Neural cell (in vitro differentiated cells): ENCODE data around the gene PHC1. TPM values are rescaled to one million over a fixed set of nuclear protein-coding genes. Genes with fewer than 3 reads are reported as not detected.

Source experiments
- H2AFZ ChIP-seq: fragments of 200-600, 300-800 bp; sonication (generic), shearing (Covaris generic); 2 replicates; pipeline ENCODE4 v1.6.0; 2014; ENCODE audit warnings: low read depth, mild to moderate bottlenecking, antibody characterized with exemption, low read length, moderate library complexity
- H3F3A ChIP-seq: fragments of 200-600 bp; shearing (Covaris generic); 2 replicates; pipeline ENCODE4 v1.6.1; 2016; ENCODE audit warnings: mild to moderate bottlenecking, moderate library complexity, mixed read lengths, antibody characterized with exemption, low read length; ENCODE audit not compliant: insufficient read depth, poor library complexity, severe bottlenecking
- H3K27ac ChIP-seq: fragments of 200-600, 300-800 bp; sonication (generic), shearing (Covaris generic); 2 replicates; pipeline ENCODE4 v1.5.1; 2014; ENCODE audit warnings: mild to moderate bottlenecking, low read length, moderate library complexity
- H3K27me3 ChIP-seq: fragments of 300-800, 200-600 bp; sonication (generic), shearing (Covaris generic); 2 replicates; pipeline ENCODE4 v1.6.0; 2014; ENCODE audit warnings: mild to moderate bottlenecking, low read depth, low read length, moderate library complexity; ENCODE audit not compliant: insufficient read depth
- H3K36me3 ChIP-seq: fragments of 300-800, 200-600 bp; sonication (generic), shearing (Covaris generic); 2 replicates; pipeline ENCODE4 v1.5.1; 2014; ENCODE audit warnings: mild to moderate bottlenecking, antibody characterized with exemption, low read length, moderate library complexity; ENCODE audit not compliant: insufficient read depth
- H3K4me2 ChIP-seq: fragments of 300-800, 200-600 bp; sonication (generic), shearing (Covaris generic); 2 replicates; pipeline ENCODE4 v1.6.0; 2014; ENCODE audit warnings: mild to moderate bottlenecking, low read length
- H3K4me3 ChIP-seq: fragments of 300-800, 200-600 bp; sonication (generic), shearing (Covaris generic); 2 replicates; pipeline ENCODE4 v1.5.1; 2014; ENCODE audit warnings: mild to moderate bottlenecking, low read length, moderate library complexity
- H3K79me2 ChIP-seq: fragments of 200-600 bp; shearing (Covaris generic); replicated peaks from 2 replicates; pipeline ENCODE4 v1.6.0; 2014; ENCODE audit warnings: mild to moderate bottlenecking, low read length, moderate library complexity; ENCODE audit not compliant: insufficient read depth
- H3K9ac ChIP-seq: fragments of 300-800, 200-600 bp; sonication (generic), shearing (Covaris generic); 2 replicates; pipeline ENCODE4 v1.6.1; 2016; ENCODE audit warnings: mild to moderate bottlenecking, low read length, mixed read lengths
- H3K9me2 ChIP-seq: fragments of 200-600 bp; shearing (Covaris generic); 2 replicates; pipeline ENCODE4 v1.6.1; 2016; ENCODE audit warnings: mild to moderate bottlenecking, low read length, mixed read lengths; ENCODE audit not compliant: insufficient read depth
- H3K9me3 ChIP-seq: fragments of 200-600, 300-800 bp; sonication (generic), shearing (Covaris generic); 2 replicates; pipeline ENCODE4 v1.6.1; 2016; ENCODE audit warnings: mild to moderate bottlenecking, mixed run types, low read length, moderate library complexity, mixed read lengths
- H4K20me1 ChIP-seq: fragments of 200-600 bp; shearing (Covaris generic); 2 replicates; pipeline ENCODE4 v1.6.1; 2016; ENCODE audit warnings: mild to moderate bottlenecking, mixed run types; ENCODE audit not compliant: insufficient read depth
- CTCF ChIP-seq: fragments of 450-650 bp; IDR thresholded peaks from 2 replicates; pipeline ENCODE4 v1.5.1; 2014; ENCODE audit warnings: antibody characterized with exemption, mild to moderate bottlenecking, moderate library complexity; ENCODE audit not compliant: poor library complexity, severe bottlenecking
- EP300 ChIP-seq: fragments of 450-650 bp; conservative IDR thresholded peaks from 2 replicates; pipeline ENCODE4 v1.6.1; 2014; ENCODE audit warnings: antibody characterized with exemption, mild to moderate bottlenecking, moderate library complexity; ENCODE audit not compliant: poor library complexity, severe bottlenecking
- EZH2 ChIP-seq: fragments of 200-600, 300-800 bp; shearing (Covaris generic), sonication (generic); IDR thresholded peaks from 2 replicates; pipeline ENCODE4 v1.6.1; 2014; ENCODE audit warnings: antibody characterized with exemption, low read length, borderline replicate concordance, mild to moderate bottlenecking; ENCODE audit not compliant: insufficient read depth, poor library complexity, severe bottlenecking
- MXI1 ChIP-seq: fragments of 450-650 bp; conservative IDR thresholded peaks from 2 replicates; pipeline ENCODE4 v1.6.1; 2014; ENCODE audit warnings: antibody characterized with exemption, mild to moderate bottlenecking; ENCODE audit not compliant: poor library complexity, severe bottlenecking
- POLR2AphosphoS5 ChIP-seq: IDR thresholded peaks from 2 replicates; pipeline ENCODE4 v1.6.1; 2012
- RAD21 ChIP-seq: fragments of 450-650 bp; conservative IDR thresholded peaks from 2 replicates; pipeline ENCODE4 v1.6.1; 2014; ENCODE audit warnings: antibody characterized with exemption, mild to moderate bottlenecking, moderate library complexity
- REST ChIP-seq: IDR thresholded peaks from 2 replicates; pipeline ENCODE4 v1.6.1; 2012; ENCODE audit warnings: borderline replicate concordance
- SMC3 ChIP-seq: fragments of 450-650 bp; conservative IDR thresholded peaks from 2 replicates; pipeline ENCODE4 v1.6.1; 2014; ENCODE audit warnings: antibody characterized with exemption, mild to moderate bottlenecking, moderate library complexity; ENCODE audit not compliant: poor library complexity
- TAF1 ChIP-seq: IDR thresholded peaks from 2 replicates; pipeline ENCODE4 v1.6.1; 2012; ENCODE audit warnings: low read depth
- polyA plus RNA-seq: library from polyadenylated mRNA; depleted of rRNA; stranded (reverse); fragments of >200 nt; gene quantifications from 2 replicates; pipeline ENCODE4 v1.2.3, GENCODE V29; 2014

The PHC1 gene
- polyA plus RNA-seq, 1 donor from 2014 or later: 104 TPM

- H2AFZ ChIP-seq: no peak overlapping the region
- H3K4me2 ChIP-seq: no peak overlapping the region
- no peaks in the 10 kb centered on the region for H3K27me3 ChIP-seq
- no peaks in the 10 kb centered on the region for H3K36me3 ChIP-seq
- H4K20me1 ChIP-seq: no peaks in the 10 kb centered on the region
- no peak overlapping the region for H3K4me3 ChIP-seq
- TF ChIP-seq TAF1 (no peak), EP300 (no peak), EZH2 (no peak), SMC3 (no peak), MXI1 (no peak), REST (no peak), POLR2AphosphoS5 (no peak), RAD21 (no peak), CTCF (no peak)
- no peaks in the 10 kb centered on the region for H3K9me3 ChIP-seq
- no peaks in the 10 kb centered on the region for H3F3A ChIP-seq
- H3K9me2 ChIP-seq: no peaks in the 10 kb centered on the region
- no peaks in the 10 kb centered on the region for H3K79me2 ChIP-seq
- H3K27ac ChIP-seq: no peak overlapping the region
- no peak overlapping the region for H3K9ac ChIP-seq
Measured at GRCh38 chr12:8905546-8905945, 8.8 kb upstream of the PHC1 start.

GRCh38 chr12:8906266-8907180 is 7.8 kb upstream of the PHC1 start:
- TF ChIP-seq EP300 (no peak), EZH2 (no peak), CTCF (no peak), TAF1 (no peak), SMC3 (no peak), MXI1 (no peak), POLR2AphosphoS5 (no peak), RAD21 (no peak), REST (no peak)
- Histone ChIP-seq H3K27me3 (no peaks in the 10 kb centered on the region), H3K27ac (no peak overlapping the region), H3K4me2 (no peak overlapping the region), H3F3A (no peaks in the 10 kb centered on the region), H3K79me2 (peaks cover 4% of the 10 kb centered on the region), H3K9ac (no peak overlapping the region), H2AFZ (no peak overlapping the region), H3K9me3 (no peaks in the 10 kb centered on the region), H3K9me2 (no peaks in the 10 kb centered on the region), H3K36me3 (no peaks in the 10 kb centered on the region), H3K4me3 (no peak overlapping the region), H4K20me1 (no peaks in the 10 kb centered on the region)
